ENCODE data around the gene ALMS1.
"Not testable (repeated sequence)": the region's sequence is repeated elsewhere in the genome, so short reads cannot be mapped to it uniquely, and the experiment has no call there.

The ALMS1 gene

DNA sequence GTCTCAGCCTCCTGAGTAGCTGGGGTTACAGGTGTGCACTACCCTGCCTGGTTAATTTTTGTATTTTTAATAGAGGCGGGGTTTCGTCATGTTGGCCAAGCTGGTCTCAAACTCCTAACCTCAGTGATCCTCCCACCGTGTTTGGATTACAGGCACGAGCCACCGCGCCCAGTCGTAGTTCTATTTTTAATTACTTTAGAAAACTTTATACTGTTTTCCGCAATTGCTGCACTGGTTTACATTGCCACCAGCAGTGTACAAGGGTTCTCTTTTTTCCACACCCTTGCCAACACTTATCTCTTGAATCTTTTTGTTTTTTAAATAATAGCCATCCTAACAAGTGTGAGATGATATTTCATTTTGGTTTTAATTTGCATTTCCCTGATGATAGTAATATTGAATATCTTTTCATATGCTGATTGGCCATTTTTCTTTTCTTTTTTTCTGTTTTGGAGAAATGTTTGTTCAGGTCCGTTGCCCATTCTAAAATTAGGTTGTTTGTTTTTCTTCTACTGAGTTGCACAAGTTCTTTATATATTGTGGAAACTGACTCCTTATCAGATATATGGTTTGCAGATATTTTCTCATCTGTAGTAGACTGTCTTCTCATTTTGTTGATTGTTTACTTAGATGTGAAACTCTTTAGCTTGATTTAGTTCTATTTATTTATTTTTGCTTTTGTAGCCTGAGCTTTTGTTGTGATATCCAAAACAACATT is 16.9 kb downstream of the ALMS1 start:
- no peak for DNase-seq

- no peak for DNase-seq
Measured at GRCh38 chr2:73403237-73403636, 17.6 kb downstream of the ALMS1 start.

DNA sequence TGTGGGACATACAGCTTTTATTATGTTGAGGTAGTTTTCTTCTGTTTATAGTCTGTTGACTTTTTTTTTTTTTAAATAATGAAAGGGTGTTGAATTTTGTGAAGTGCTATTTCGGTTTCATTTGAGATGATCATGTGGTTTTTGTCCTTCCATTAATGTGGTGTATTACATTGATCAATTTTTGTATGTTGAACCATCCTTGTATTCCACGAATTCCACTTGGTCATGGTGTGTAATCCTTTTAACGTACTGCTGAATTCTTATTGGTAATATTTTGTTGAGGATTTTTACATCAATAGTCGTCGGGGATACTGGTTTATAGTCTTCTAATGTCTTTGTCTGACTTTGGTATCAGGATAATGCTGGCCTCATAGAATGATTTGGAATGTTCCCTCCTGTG is 18.8 kb downstream of the ALMS1 start:
- DNase-seq: no peak

DNA sequence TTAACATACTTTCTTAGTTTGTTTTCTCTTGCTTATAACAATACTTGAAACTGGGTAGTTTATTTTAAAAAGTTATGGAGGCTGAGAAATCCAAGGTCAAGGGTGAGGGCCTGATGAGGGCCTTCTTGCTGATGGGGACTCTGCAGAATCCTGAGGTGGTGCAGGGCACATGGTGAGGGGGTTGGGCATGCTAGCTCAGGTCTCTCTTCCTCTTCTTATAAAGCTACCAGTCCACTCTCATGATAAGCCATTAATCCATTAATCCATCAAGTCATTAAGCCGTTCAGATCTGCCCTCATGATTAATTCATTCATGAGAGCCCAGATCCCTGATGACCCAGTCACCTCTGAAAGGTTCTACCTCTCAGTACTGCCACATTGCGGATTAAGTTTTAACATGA is 21.4 kb downstream of the ALMS1 start:
- DNase-seq: no peak

DNA sequence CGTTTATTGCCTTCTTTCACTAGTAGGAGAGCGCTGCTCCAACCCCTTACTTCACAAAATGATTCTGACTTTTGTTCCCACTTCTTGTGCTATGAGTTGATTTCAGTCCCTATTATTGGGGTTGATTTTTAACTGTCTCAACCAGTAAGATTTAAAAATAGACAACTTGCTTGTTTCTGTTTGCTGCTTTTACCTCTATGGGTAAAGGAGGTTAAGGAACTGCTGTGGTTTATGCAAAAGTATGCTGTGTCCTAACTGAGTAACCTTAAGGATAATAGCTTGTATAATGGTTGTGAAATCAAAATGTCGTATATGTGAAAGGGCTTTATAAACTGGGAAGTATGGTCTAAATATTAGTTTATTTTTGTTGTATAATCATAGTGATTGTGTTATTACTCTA is 22.6 kb downstream of the ALMS1 start:
- DNase-seq: no peak

DNA sequence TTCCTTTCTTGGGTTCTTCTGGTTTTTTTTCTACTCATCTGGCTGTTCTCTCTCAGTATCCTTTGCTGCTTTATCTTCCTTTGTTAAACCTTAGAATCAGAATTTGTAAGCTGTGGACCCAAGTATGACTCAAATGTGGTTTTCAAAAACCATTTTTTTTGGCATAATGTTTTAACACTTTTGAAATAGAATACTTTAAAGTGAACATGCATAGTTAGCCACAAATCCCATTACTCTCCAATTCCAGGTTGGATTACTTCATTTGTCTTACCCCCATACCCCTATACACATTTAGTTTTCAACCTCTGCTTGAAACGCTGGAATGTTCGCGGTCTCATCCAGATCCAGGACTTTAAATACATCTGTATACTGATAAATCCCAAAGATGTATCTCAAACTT is 29.1 kb downstream of the ALMS1 start:
- DNase-seq: no peak

- no peak for DNase-seq
Measured at GRCh38 chr2:73415906-73416305, 30.3 kb downstream of the ALMS1 start.

- DNase-seq: no peak
Measured at GRCh38 chr2:73418343-73418742, 32.7 kb downstream of the ALMS1 start.

GRCh38 chr2:73423913-73424312 is 38.3 kb downstream of the ALMS1 start:
- no peak for DNase-seq

- DNase-seq: no peak
Measured at GRCh38 chr2:73426176-73426575, 40.5 kb downstream of the ALMS1 start.

DNA sequence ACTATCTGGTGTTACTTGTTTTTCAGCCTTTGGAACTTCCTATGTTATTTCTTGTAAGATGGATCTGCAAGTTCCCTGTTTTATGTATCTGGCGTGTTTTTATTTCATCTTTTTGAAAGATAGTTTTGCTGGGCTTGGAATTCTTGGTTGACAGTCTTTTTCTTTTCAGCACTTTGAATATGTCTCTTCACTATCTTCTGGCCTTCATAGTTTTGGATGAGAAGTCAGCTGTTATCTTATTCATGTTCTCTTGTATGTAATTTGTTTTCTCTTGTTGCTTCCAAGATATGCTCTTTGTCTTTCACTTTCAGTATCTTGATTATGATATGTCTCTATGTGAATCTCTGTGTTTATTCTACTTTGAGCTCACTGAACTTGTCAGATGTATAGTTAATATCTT is 50.4 kb downstream of the ALMS1 start:
- no peak for DNase-seq

DNA sequence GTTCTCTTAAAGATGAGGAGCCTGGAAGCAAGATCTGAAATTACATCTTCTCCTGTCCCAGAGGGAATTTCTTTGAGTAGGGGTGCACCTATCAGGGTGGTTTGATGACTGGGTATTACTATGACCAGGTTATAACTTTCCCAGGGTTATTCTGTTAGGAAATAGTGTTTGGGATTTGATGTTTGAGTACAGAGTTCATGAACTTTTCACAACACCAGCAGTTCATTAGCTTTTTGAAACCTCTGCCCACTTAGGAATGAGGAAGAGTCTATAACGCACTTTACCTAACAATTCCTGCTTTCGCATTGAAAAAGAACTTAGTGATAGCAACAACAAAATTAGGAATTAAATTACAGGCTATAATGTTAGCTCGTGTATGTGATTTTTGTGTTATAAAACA is 58.6 kb downstream of the ALMS1 start:
- DNase-seq: no peak

GRCh38 chr2:73448856-73449255 is 63.2 kb downstream of the ALMS1 start:
- no peak for DNase-seq

DNA sequence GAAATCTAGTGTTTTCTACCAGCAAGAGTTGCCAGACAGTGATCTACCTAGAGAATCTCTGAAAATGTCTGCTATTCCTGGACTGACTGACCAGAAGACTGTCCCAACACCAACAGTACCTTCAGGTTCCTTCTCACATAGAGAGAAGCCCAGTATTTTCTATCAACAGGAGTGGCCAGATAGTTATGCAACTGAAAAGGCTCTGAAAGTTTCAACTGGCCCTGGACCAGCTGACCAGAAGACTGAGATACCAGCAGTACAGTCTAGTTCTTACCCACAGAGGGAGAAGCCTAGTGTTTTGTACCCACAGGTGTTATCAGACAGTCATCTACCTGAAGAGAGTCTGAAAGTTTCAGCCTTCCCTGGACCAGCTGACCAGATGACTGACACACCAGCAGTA is 63.8 kb downstream of the ALMS1 start:
- DNase-seq: no peak

DNA sequence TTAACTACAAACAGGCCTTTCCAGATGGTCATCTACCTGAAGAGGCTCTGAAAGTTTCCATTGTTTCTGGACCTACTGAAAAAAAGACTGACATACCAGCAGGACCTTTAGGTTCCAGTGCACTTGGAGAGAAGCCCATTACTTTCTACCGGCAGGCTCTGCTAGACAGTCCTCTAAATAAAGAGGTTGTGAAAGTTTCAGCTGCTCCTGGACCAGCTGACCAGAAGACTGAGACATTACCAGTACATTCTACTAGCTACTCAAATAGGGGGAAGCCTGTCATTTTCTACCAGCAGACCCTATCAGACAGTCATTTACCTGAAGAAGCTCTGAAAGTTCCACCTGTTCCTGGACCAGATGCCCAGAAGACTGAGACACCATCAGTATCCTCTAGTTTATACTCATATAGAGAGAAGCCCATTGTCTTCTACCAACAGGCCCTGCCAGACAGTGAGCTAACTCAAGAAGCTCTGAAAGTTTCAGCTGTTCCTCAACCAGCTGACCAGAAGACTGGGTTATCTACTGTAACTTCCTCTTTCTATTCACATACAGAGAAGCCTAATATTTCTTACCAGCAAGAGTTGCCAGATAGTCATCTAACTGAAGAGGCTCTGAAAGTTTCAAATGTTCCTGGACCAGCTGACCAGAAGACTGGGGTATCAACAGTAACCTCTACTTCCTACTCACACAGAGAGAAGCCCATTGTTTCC is 65.8 kb downstream of the ALMS1 start:
- DNase-seq: no peak

DNA sequence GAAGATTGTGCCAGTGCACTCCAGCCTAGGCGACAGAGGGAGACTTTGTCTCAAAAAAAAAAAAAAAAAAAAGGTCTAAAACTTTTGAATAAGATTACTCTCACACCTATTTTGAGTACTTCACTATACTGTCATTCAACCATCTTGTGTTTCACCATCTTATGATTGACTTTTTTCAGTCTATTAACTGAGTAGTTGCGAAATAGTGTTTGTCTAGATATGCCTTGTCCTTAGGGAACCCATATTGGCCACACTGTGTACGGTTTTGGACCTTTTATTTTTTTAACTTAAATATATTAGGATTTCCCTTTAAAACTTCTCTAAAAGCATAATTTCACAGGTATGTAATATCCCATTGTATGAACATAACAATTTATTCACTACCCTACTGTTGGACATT is 72.3 kb downstream of the ALMS1 start:
- DNase-seq: no peak

DNA sequence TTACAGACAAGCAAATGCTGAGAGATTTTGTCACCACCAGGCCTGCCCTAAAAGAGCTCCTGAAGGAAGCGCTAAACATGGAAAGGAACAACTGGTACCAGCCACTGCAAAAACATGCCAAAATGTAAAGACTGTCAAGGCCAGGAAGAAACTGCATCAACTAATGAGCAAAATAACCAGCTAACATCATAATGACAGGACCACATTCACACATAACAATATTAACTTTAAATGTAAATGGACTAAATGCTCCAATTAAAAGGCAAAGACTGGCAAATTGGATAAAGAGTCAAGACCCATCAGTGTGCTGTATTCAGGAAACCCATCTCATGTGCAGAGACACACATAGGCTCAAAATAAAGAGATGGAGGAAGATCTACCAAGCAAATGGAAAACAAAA is 76.8 kb downstream of the ALMS1 start:
- DNase-seq: not testable (repeated sequence)

GRCh38 chr2:73468376-73468775 is 82.7 kb downstream of the ALMS1 start:
- no peak for DNase-seq

DNA sequence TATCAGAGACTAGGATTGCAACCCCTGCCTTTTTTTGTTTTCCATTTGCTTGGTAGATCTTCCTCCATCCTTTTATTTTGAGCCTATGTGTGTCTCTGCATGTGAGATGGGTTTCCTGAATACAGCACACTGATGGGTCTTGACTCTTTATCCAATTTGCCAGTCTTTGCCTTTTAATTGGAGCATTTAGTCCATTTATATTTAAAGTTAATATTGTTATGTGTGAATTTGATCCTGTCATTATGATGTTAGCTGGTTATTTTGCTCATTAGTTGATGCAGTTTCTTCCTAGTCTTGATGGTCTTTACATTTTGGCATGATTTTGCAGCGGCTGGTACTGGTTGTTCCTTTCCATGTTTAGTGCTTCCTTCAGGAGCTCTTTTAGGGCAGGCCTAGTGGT is 98.2 kb downstream of the ALMS1 start:
- not testable (repeated sequence) for DNase-seq

DNA sequence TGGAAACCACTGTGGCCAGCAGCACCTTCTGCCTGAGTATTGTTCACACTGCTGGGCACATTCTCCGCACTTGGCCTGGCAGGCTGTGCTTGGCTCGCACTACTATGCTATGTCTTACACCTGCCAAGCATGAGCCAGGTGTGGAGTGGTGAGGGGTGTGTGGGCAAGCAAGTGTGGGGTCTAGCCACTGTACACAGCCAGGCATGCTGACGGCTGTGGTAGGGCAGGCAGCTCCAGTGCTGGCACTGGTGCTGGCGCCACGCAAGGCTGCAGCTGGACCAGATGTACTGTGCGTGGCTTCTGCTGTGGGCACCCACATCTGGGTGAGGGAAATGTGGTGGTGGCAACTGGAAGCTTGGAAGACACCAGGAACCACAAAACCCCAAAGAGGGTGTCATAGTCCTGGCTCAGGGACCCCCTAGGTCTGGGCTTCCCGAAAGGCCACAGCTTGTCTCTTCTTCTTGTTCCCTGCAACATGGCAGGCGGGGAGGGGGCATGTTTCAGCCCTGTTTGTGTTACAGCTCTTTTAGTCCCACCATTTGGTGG is 101.5 kb downstream of the ALMS1 start:
- no peak for DNase-seq

GRCh38 chr2:73488079-73488478 is 102.4 kb downstream of the ALMS1 start:
- no peak for DNase-seq

DNA sequence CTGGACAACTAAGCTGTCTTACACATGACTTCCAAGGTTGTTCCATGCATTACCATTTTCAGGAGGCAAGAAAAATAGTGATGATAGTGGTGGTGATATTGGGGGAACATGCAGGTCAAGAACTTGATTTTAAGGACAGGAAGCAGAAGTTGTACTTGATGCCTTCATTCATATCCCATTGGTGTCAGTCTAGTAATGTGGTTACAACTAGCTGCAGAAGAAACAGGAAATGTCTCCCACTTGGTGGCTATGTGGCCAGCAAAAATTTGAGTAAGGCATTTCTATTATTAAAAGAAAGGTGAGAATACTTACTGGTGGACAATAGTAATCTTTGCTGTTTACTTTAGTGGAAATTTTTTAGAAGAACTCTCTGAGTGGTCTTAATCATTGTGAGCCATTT is 103.4 kb downstream of the ALMS1 start:
- DNase-seq: no peak

- no peak for DNase-seq
Measured at GRCh38 chr2:73494031-73494430, 108.4 kb downstream of the ALMS1 start.

GRCh38 chr2:73503992-73504570 is 118.4 kb downstream of the ALMS1 start:
- no peak for DNase-seq

All from effector CD8-positive, alpha-beta T cell (primary cell).